H1 (cell line): Measurements from ENCODE around the gene LCE1E. TPM values are rescaled to one million over a fixed set of nuclear protein-coding genes. Genes with fewer than 3 reads are reported as not detected.

Source experiments
- CTCF ChIA-PET: fragments of 300-600 bp; sonication (Branson Sonifier 250); formaldehyde crosslinking; loops from one replicate; lab custom pipeline; 2021; ENCODE audit not compliant: partially characterized antibody; lab: Charles Lee
- POLR2A ChIA-PET: fragments of 300-600 bp; sonication (Branson Sonifier 250); formaldehyde crosslinking; loops from one replicate; lab custom pipeline; 2021; ENCODE audit warnings: inconsistent platforms; ENCODE audit not compliant: partially characterized antibody; lab: Charles Lee
- DNase-seq, 2 experiments: peaks; one replicate each; pipeline versions ENCODE4 v3.0.0 to v3.0.0-alpha.2; 2010 to 2022; ENCODE audit warnings: low spot score in 2 of 2, low read depth in 1 of 2, mixed read lengths in 1 of 2
- FAIRE-seq: peaks from 2 replicates; lab custom pipeline; 2011; peaks lifted over from hg19 to GRCh38; lab: Jason Lieb, UNC
- H2AFZ ChIP-seq: 2 replicates; pipeline ENCODE4 v1.8.1; 2012; ENCODE audit warnings: low read length, inconsistent platforms
- H2AK5ac ChIP-seq: 2 replicates; pipeline ENCODE4 v1.6.1; 2013; ENCODE audit warnings: low read depth, low read length
- H2BK120ac ChIP-seq: replicated peaks from 2 replicates; pipeline ENCODE3; 2013; ENCODE audit warnings: low read depth, low read length, inconsistent platforms
- H2BK12ac ChIP-seq: 2 replicates; pipeline ENCODE4 v1.6.1; 2013; ENCODE audit warnings: low read depth, low read length
- H2BK15ac ChIP-seq: 2 replicates; pipeline ENCODE4 v1.6.1; 2013; ENCODE audit warnings: low read length
- H2BK20ac ChIP-seq: 2 replicates; pipeline ENCODE4 v1.6.1; 2013; ENCODE audit warnings: low read length
- H2BK5ac ChIP-seq: 2 replicates; pipeline ENCODE4 v1.6.1; 2013; ENCODE audit warnings: low read depth, low read length
- H3K14ac ChIP-seq: 2 replicates; pipeline ENCODE4 v1.6.1; 2013; ENCODE audit warnings: inconsistent platforms; ENCODE audit not compliant: insufficient read length
- H3K18ac ChIP-seq: 2 replicates; pipeline ENCODE4 v1.6.1; 2013; ENCODE audit warnings: low read length; ENCODE audit errors: extremely low read depth
- H3K23ac ChIP-seq: 2 replicates; pipeline ENCODE4 v1.6.1; 2013; ENCODE audit warnings: inconsistent platforms; ENCODE audit not compliant: insufficient read length
- H3K23me2 ChIP-seq: 2 replicates; pipeline ENCODE4 v1.6.1; 2013; ENCODE audit warnings: low read depth, low read length
- H3K27ac ChIP-seq: 2 replicates; pipeline ENCODE4 v1.6.1; 2011; ENCODE audit warnings: low read depth, low read length, inconsistent platforms
- H3K27me3 ChIP-seq, 4 experiments: replicated peaks in 1 of 4; 1 replicate in 1 of 4; 2 replicates in 3 of 4; pipeline versions ENCODE4 v1.6.1 to v1.8.1; 2011 to 2013; ENCODE audit warnings: low read length in 3 of 4, mild to moderate bottlenecking in 3 of 4, inconsistent platforms in 2 of 4, mixed read lengths in 2 of 4, moderate library complexity in 1 of 4; ENCODE audit not compliant: control insufficient read depth in 3 of 4, insufficient read depth in 3 of 4; ENCODE audit errors: extremely low read depth in 1 of 4
- H3K36me3 ChIP-seq, 4 experiments: 2 replicates each; pipeline versions ENCODE4 v1.6.1 to v1.8.1; 2011 to 2013; ENCODE audit warnings: mild to moderate bottlenecking in 4 of 4, low read length in 3 of 4, moderate library complexity in 2 of 4, control low read depth in 1 of 4, inconsistent platforms in 1 of 4; ENCODE audit not compliant: insufficient read depth in 4 of 4, control insufficient read depth in 2 of 4
- H3K4ac ChIP-seq: replicated peaks from 2 replicates; pipeline ENCODE3; 2013; ENCODE audit warnings: low read length, low read depth, mixed read lengths, inconsistent platforms; ENCODE audit not compliant: insufficient read length
- H3K4me1 ChIP-seq, 4 experiments: replicated peaks in 1 of 4; 1 replicate in 1 of 4; 2 replicates in 3 of 4; pipeline versions ENCODE4 v1.6.1 to v1.8.1; 2011 to 2013; ENCODE audit warnings: low read length in 3 of 4, inconsistent platforms in 2 of 4, mixed read lengths in 1 of 4; ENCODE audit not compliant: insufficient read depth in 4 of 4, control insufficient read depth in 3 of 4
- H3K4me2 ChIP-seq, 2 experiments: 2 replicates each; pipeline versions ENCODE4 v1.6.1 to v1.8.1; 2011 to 2013; ENCODE audit warnings: low read depth in 2 of 2, low read length in 2 of 2, control low read depth in 1 of 2, inconsistent platforms in 1 of 2, mild to moderate bottlenecking in 1 of 2; ENCODE audit not compliant: insufficient read depth in 1 of 2
- H3K4me3 ChIP-seq, 4 experiments: fragments of 200-600, 300-600 bp in 1 of 4; sonication (generic), shearing (Covaris generic), sonication (Bioruptor Twin) in 1 of 4; 2 replicates each; pipeline versions ENCODE4 v1.5.1 to v1.8.1; 2011 to 2016; ENCODE audit warnings: low read length in 4 of 4, low read depth in 3 of 4, control low read depth in 2 of 4, inconsistent platforms in 2 of 4, mild to moderate bottlenecking in 2 of 4, mixed read lengths in 1 of 4, moderate library complexity in 1 of 4; ENCODE audit not compliant: insufficient read depth in 2 of 4; ENCODE audit errors: extremely low read depth in 1 of 4
- H3K56ac ChIP-seq: replicated peaks from 2 replicates; pipeline ENCODE3; 2013; ENCODE audit warnings: low read depth, mild to moderate bottlenecking, mixed read lengths, low read length, inconsistent platforms; ENCODE audit not compliant: insufficient read length
- H3K79me1 ChIP-seq: 2 replicates; pipeline ENCODE4 v1.6.1; 2013; ENCODE audit warnings: low read depth, low read length, control low read depth
- H3K79me2 ChIP-seq, 2 experiments: 2 replicates each; pipeline versions ENCODE4 v1.6.1 to v1.8.1; 2012 to 2013; ENCODE audit warnings: low read length in 2 of 2, mild to moderate bottlenecking in 2 of 2, inconsistent platforms in 1 of 2; ENCODE audit not compliant: insufficient read depth in 2 of 2, control insufficient read depth in 1 of 2
- H3K9ac ChIP-seq, 4 experiments: replicated peaks in 1 of 4; 1 replicate in 1 of 4; 2 replicates in 3 of 4; pipeline versions ENCODE4 v1.6.1 to v1.8.1; 2011 to 2013; ENCODE audit warnings: low read depth in 3 of 4, low read length in 3 of 4, control low read depth in 2 of 4, mild to moderate bottlenecking in 2 of 4, moderate library complexity in 2 of 4, inconsistent platforms in 1 of 4; ENCODE audit errors: extremely low read depth in 1 of 4
- H3K9me3 ChIP-seq, 2 experiments: 2 replicates each; pipeline versions ENCODE4 v1.6.1 to v1.8.1; 2012 to 2013; ENCODE audit warnings: mild to moderate bottlenecking in 2 of 2, moderate library complexity in 2 of 2, control low read depth in 1 of 2, inconsistent platforms in 1 of 2, low read depth in 1 of 2, low read length in 1 of 2, mixed read lengths in 1 of 2; ENCODE audit not compliant: insufficient read depth in 2 of 2
- H4K20me1 ChIP-seq, 2 experiments: replicated peaks in 1 of 2; 2 replicates each; pipeline versions ENCODE3 to v1.8.1; 2011 to 2013; ENCODE audit warnings: inconsistent platforms in 2 of 2, low read length in 2 of 2, mild to moderate bottlenecking in 1 of 2; ENCODE audit not compliant: insufficient read depth in 2 of 2, control insufficient read depth in 1 of 2
- H4K5ac ChIP-seq: 2 replicates; pipeline ENCODE4 v1.6.1; 2013; ENCODE audit warnings: low read length, low read depth, mixed read lengths, inconsistent platforms; ENCODE audit not compliant: insufficient read length
- H4K8ac ChIP-seq: 2 replicates; pipeline ENCODE4 v1.8.0; 2013; ENCODE audit warnings: mild to moderate bottlenecking, moderate library complexity, low read length, inconsistent platforms; ENCODE audit not compliant: insufficient read depth; ENCODE audit errors: extremely low read depth
- H4K91ac ChIP-seq: replicated peaks from 2 replicates; pipeline ENCODE3; 2013; ENCODE audit warnings: low read length, mixed read lengths, inconsistent platforms; ENCODE audit not compliant: insufficient read length
- MAX ChIP-seq: IDR thresholded peaks from 2 replicates; pipeline ENCODE4 v1.6.1; 2012; ENCODE audit warnings: inconsistent platforms
- SIRT6 ChIP-seq: IDR thresholded peaks from one replicate; pipeline ENCODE4 v1.7.1; 2012; ENCODE audit warnings: low read length, inconsistent platforms
- WGBS, 2 experiments: shearing (Covaris generic) in 1 of 2; methylation state at CpG; one replicate each; pipeline versions ENCODE4 v1.1.6 to v1.1.7; 2013 to 2015; ENCODE audit warnings: low lambda C conversion rate in 2 of 2, mixed read lengths in 2 of 2, inconsistent platforms in 1 of 2, low coverage in 1 of 2, missing lambda C conversion rate in 1 of 2; ENCODE audit not compliant: insufficient replicate concordance in 2 of 2, insufficient coverage in 1 of 2, insufficient read length in 1 of 2; ENCODE audit errors: extremely low coverage in 1 of 2, missing lambda C conversion rate in 1 of 2; 5-methylcytosine and 5-hydroxymethylcytosine counted together
- polyA plus RNA-seq, 7 experiments: library from polyadenylated mRNA; depleted of rRNA in 3 of 7; stranded (reverse) in 5 of 7; unstranded in 2 of 7; fragments of >200 nt in 5 of 7; fragments of 200-250 nt in 2 of 7; gene quantifications; 1 replicate in 5 of 7; 2 replicates in 1 of 7; 4 replicates in 1 of 7; pipeline versions ENCODE4 v1.2.1 to v1.2.3, GENCODE V29; 2011 to 2013; ENCODE audit warnings: missing spikeins in 2 of 7, mixed read lengths in 2 of 7
- total RNA-seq: library from RNA; stranded (reverse); fragmentation: NEBNext Ultra II Directional; extraction: Animal tissue kit (Norgen Biotek cat#: 25700); gene quantifications from 2 replicates; pipeline ENCODE4 v1.2.1, GENCODE V29; 2021

Gene LCE1E
- total and polyA plus RNA-seq, 2 of the 8 experiments (the other 6 are each of a cell fraction or from before 2014, with no cell fraction given): not detected

GRCh38 chr1:152795686-152796085, 9.6 kb downstream of the LCE1E start:
- Histone ChIP-seq H4K5ac (no peak overlapping the region), H3K36me3 (no peaks in the 10 kb centered on the region), H3K9ac (no peak overlapping the region), H3K14ac (no peak overlapping the region), H3K9me3 (peaks cover 19 to 39% of the 10 kb centered on the region in 2 experiments; a peak in 3 of 4 replicates), H3K27ac (no peak overlapping the region), H3K79me1 (no peaks in the 10 kb centered on the region), H3K23ac (no peak overlapping the region), H3K4ac (no peak overlapping the region), H2BK5ac (no peak overlapping the region), H4K20me1 (no peaks in the 10 kb centered on the region), H3K4me1 (no peaks in the 10 kb centered on the region), H4K8ac (no peak overlapping the region), H2AK5ac (no peak overlapping the region), H3K4me2 (no peak overlapping the region), H3K23me2 (no peaks in the 10 kb centered on the region), H3K18ac (no peak overlapping the region), H2BK120ac (no peak overlapping the region), H2BK12ac (no peak overlapping the region), H2BK20ac (no peak overlapping the region), H2AFZ (no peak overlapping the region), H2BK15ac (no peak overlapping the region), H3K27me3 (no peaks in the 10 kb centered on the region), H4K91ac (no peak overlapping the region), H3K56ac (no peak overlapping the region), H3K79me2 (no peaks in the 10 kb centered on the region), H3K4me3 (no peak overlapping the region)
- FAIRE-seq (no peak), DNase-seq (no peak)
- 45% methylated on average over 3 of the region's 4 CpGs; no CpG with 5 or more reads in 1 of the 2 experiments for WGBS, 2 experiments
- ChIA-PET CTCF (interaction anchor here (0.6 kb wide), 1 partner anchor 425 kb away, joined by 3 read pairs; no protein-coding TSS in a partner anchor), POLR2A (no interaction called here)
- TF ChIP-seq SIRT6 (no peak), MAX (no peak)
